Astrocyte (in vitro differentiated cells and primary cell): ENCODE measurements around the gene LRRC23. TPM values are rescaled to one million over a fixed set of nuclear protein-coding genes. Genes with fewer than 3 reads are reported as not detected.

Experiments
- DNase-seq: peaks from one replicate; pipeline ENCODE4 v3.0.0-alpha.2; 2010; ENCODE audit warnings: low read depth
- FAIRE-seq: peaks from 2 replicates; lab custom pipeline; 2011; peaks lifted over from hg19 to GRCh38; lab: Jason Lieb, UNC
- H2AFZ ChIP-seq: 2 replicates; pipeline ENCODE4 v1.6.0; 2012; ENCODE audit warnings: low read depth, low read length, inconsistent platforms
- H3K27ac ChIP-seq: 2 replicates; pipeline ENCODE4 v1.5.1; 2011; ENCODE audit warnings: low read depth, low read length, inconsistent platforms
- H3K27me3 ChIP-seq: 2 replicates; pipeline ENCODE4 v1.6.0; 2011; ENCODE audit warnings: low read length, inconsistent platforms; ENCODE audit not compliant: insufficient read depth
- H3K36me3 ChIP-seq: 2 replicates; pipeline ENCODE4 v1.5.1; 2011; ENCODE audit warnings: low read length, inconsistent platforms; ENCODE audit not compliant: insufficient read depth
- H3K4me1 ChIP-seq: 2 replicates; pipeline ENCODE4 v1.5.1; 2011; ENCODE audit warnings: low read length, inconsistent platforms; ENCODE audit not compliant: insufficient read depth
- H3K4me2 ChIP-seq: 2 replicates; pipeline ENCODE4 v1.6.0; 2012; ENCODE audit warnings: low read length, inconsistent platforms
- H3K4me3 ChIP-seq: 2 replicates; pipeline ENCODE4 v1.5.1; 2011; ENCODE audit warnings: low read depth, mild to moderate bottlenecking, low read length, inconsistent platforms; ENCODE audit not compliant: insufficient read depth
- H3K79me2 ChIP-seq: 2 replicates; pipeline ENCODE4 v1.6.0; 2012; ENCODE audit warnings: mild to moderate bottlenecking, low read length, inconsistent platforms; ENCODE audit not compliant: insufficient read depth
- H3K9ac ChIP-seq: 2 replicates; pipeline ENCODE4 v1.6.0; 2012; ENCODE audit warnings: mild to moderate bottlenecking, low read length, inconsistent platforms
- H3K9me3 ChIP-seq: 2 replicates; pipeline ENCODE4 v1.5.1; 2012; ENCODE audit warnings: low read depth, mild to moderate bottlenecking, low read length, inconsistent platforms; ENCODE audit not compliant: insufficient read depth
- H4K20me1 ChIP-seq: 2 replicates; pipeline ENCODE4 v1.6.0; 2012; ENCODE audit warnings: low read length, inconsistent platforms; ENCODE audit not compliant: insufficient read depth
- H3K27ac Mint-ChIP-seq: one replicate; pipeline ENCODE4 v1.8.0; 2021; ENCODE audit warnings: mild to moderate bottlenecking, mixed read lengths; ENCODE audit not compliant: unreplicated experiment
- H3K27me3 Mint-ChIP-seq: one replicate; pipeline ENCODE4 v1.8.0; 2021; ENCODE audit warnings: low read depth, mixed read lengths; ENCODE audit not compliant: unreplicated experiment
- H3K36me3 Mint-ChIP-seq: one replicate; pipeline ENCODE4 v1.8.0; 2021; ENCODE audit warnings: low read depth, mixed read lengths; ENCODE audit not compliant: unreplicated experiment
- H3K4me1 Mint-ChIP-seq: one replicate; pipeline ENCODE4 v1.8.0; 2021; ENCODE audit warnings: low read depth, mixed read lengths; ENCODE audit not compliant: unreplicated experiment
- H3K4me3 Mint-ChIP-seq: one replicate; pipeline ENCODE4 v1.8.0; 2021; ENCODE audit warnings: mild to moderate bottlenecking, moderate library complexity, mixed read lengths; ENCODE audit not compliant: unreplicated experiment
- H3K9me3 Mint-ChIP-seq: one replicate; pipeline ENCODE4 v1.8.0; 2021; ENCODE audit warnings: mild to moderate bottlenecking, mixed read lengths; ENCODE audit not compliant: unreplicated experiment
- CTCF ChIP-seq: IDR thresholded peaks from 2 replicates; pipeline ENCODE4 v1.5.1; 2011; ENCODE audit warnings: low read depth, mild to moderate bottlenecking, inconsistent platforms, low read length, moderate library complexity; ENCODE audit not compliant: insufficient read depth
- EZH2 ChIP-seq: IDR thresholded peaks from 2 replicates; pipeline ENCODE4 v1.6.1; 2012; ENCODE audit warnings: mild to moderate bottlenecking, low read length, inconsistent platforms; ENCODE audit not compliant: insufficient read depth
- total RNA-seq: library from RNA; stranded (reverse); gene quantifications from 2 replicates; pipeline ENCODE4 v1.2.1, GENCODE V29; 2021

LRRC23 gene
- total RNA-seq, 1 donor from 2014 or later, result 5.2 TPM

GRCh38 chr12:6914947-6915788, 10.5 kb downstream of the LRRC23 start:
- Mint-ChIP-seq H3K4me3 (peak overlapping the region; percentile 89), H3K9me3 (no peaks in the 10 kb centered on the region), H3K36me3 (peaks cover 7% of the 10 kb centered on the region), H3K4me1 (peaks cover 15% of the 10 kb centered on the region), H3K27ac (peak overlapping the region; percentile 87), H3K27me3 (peaks cover 5% of the 10 kb centered on the region)
- Histone ChIP-seq H3K27ac (no peak overlapping the region), H3K4me2 (peak overlapping the region; percentile 97), H3K4me3 (peak overlapping the region; percentile 63), H3K9me3 (no peaks in the 10 kb centered on the region), H2AFZ (peak overlapping the region; percentile 69), H3K27me3 (no peaks in the 10 kb centered on the region), H3K4me1 (peaks cover 25% of the 10 kb centered on the region), H3K9ac (peak overlapping the region; percentile 75), H3K79me2 (no peaks in the 10 kb centered on the region), H4K20me1 (no peaks in the 10 kb centered on the region), H3K36me3 (peaks cover 2% of the 10 kb centered on the region)
- FAIRE-seq (no peak), DNase-seq (no peak)
- TF ChIP-seq EZH2 (no peak), CTCF (no peak)

GRCh38 chr12:6915789-6916285, 11.2 kb downstream of the LRRC23 start:
- DNase-seq (no peak), FAIRE-seq (no peak)
- Histone ChIP-seq H3K79me2 (no peaks in the 10 kb centered on the region), H3K4me3 (no peak overlapping the region), H3K9me3 (no peaks in the 10 kb centered on the region), H3K27ac (no peak overlapping the region), H4K20me1 (no peaks in the 10 kb centered on the region), H2AFZ (no peak overlapping the region), H3K27me3 (no peaks in the 10 kb centered on the region), H3K4me2 (peak overlapping the region; percentile 97), H3K36me3 (peaks cover 2% of the 10 kb centered on the region), H3K9ac (no peak overlapping the region), H3K4me1 (peaks cover 25% of the 10 kb centered on the region)
- peak overlapping the region; percentile 89 for H3K4me3 Mint-ChIP-seq
- peaks cover 5% of the 10 kb centered on the region for H3K27me3 Mint-ChIP-seq
- no peaks in the 10 kb centered on the region for H3K9me3 Mint-ChIP-seq
- peaks cover 15% of the 10 kb centered on the region for H3K4me1 Mint-ChIP-seq
- peaks cover 7% of the 10 kb centered on the region for H3K36me3 Mint-ChIP-seq
- peak overlapping the region; percentile 41 for H3K27ac Mint-ChIP-seq
- TF ChIP-seq EZH2, result no peak

- H3K79me2 ChIP-seq, result no peaks in the 10 kb centered on the region
- H3K9ac ChIP-seq, result no peak overlapping the region
- H3K4me1 ChIP-seq, result peaks cover 25% of the 10 kb centered on the region
- Mint-ChIP-seq H3K36me3 (peaks cover 10% of the 10 kb centered on the region), H3K27ac (peak overlapping the region; percentile 94), H3K4me3 (peak overlapping the region; percentile 75), H3K9me3 (no peaks in the 10 kb centered on the region), H3K27me3 (peaks cover 2% of the 10 kb centered on the region), H3K4me1 (peaks cover 15% of the 10 kb centered on the region)
- H2AFZ ChIP-seq, result no peak overlapping the region
- no peaks in the 10 kb centered on the region for H4K20me1 ChIP-seq
- no peaks in the 10 kb centered on the region for H3K9me3 ChIP-seq
- FAIRE-seq (no peak), DNase-seq (no peak)
- H3K4me2 ChIP-seq, result peak overlapping the region; percentile 53
- no peak for TF ChIP-seq EZH2
- TF ChIP-seq CTCF, result no peak
- no peaks in the 10 kb centered on the region for H3K27me3 ChIP-seq
- no peak overlapping the region for H3K4me3 ChIP-seq
- peaks cover 2% of the 10 kb centered on the region for H3K36me3 ChIP-seq
- no peak overlapping the region for H3K27ac ChIP-seq
Observed at GRCh38 chr12:6916426-6917200, 12.0 kb downstream of the LRRC23 start.
